Activated naive CD8-positive, alpha-beta T cell treated with anti-CD3 and anti-CD28 coated beads, Interleukin-2, amount 50 U/mL, for 24 hours (primary cell): Measurements from ENCODE around the gene RAB3B.
"Not testable (repeated sequence)": the region's sequence is repeated elsewhere in the genome, so short reads cannot be mapped to it uniquely, and the experiment has no call there.

Source experiments
- ATAC-seq: fragments of 150-1000 bp; cut with Tn5 transposase; one replicate; pipeline ENCODE4 v1.10.0; 2021
- DNase-seq: peaks from one replicate; pipeline ENCODE4 v3.0.0; 2021
- H3K27ac Mint-ChIP-seq: one replicate; pipeline ENCODE4 v1.8.0; 2021; ENCODE audit warnings: mild to moderate bottlenecking, mixed read lengths
- H3K27me3 Mint-ChIP-seq: one replicate; pipeline ENCODE4 v1.8.0; 2021; ENCODE audit warnings: mixed read lengths
- H3K36me3 Mint-ChIP-seq: one replicate; pipeline ENCODE4 v1.8.0; 2021; ENCODE audit warnings: low read depth, mixed read lengths
- H3K4me1 Mint-ChIP-seq: one replicate; pipeline ENCODE4 v1.8.0; 2021; ENCODE audit warnings: mixed read lengths
- H3K4me3 Mint-ChIP-seq: one replicate; pipeline ENCODE4 v1.8.0; 2021; ENCODE audit warnings: mild to moderate bottlenecking, moderate library complexity, mixed read lengths
- H3K9me3 Mint-ChIP-seq: one replicate; pipeline ENCODE4 v1.8.0; 2021; ENCODE audit warnings: mixed read lengths

The RAB3B gene

GRCh38 chr1:51907079-51907702 is 83.3 kb downstream of the RAB3B start:
- Mint-ChIP-seq H3K9me3 (peaks cover 6% of the 10 kb centered on the region), H3K27me3 (peaks cover 5% of the 10 kb centered on the region), H3K4me3 (no peak overlapping the region), H3K27ac (no peak overlapping the region), H3K36me3 (no peaks in the 10 kb centered on the region), H3K4me1 (peaks cover 4% of the 10 kb centered on the region)
- DNase-seq: no peak
- no peak for ATAC-seq

- DNase-seq: no peak
- Mint-ChIP-seq H3K27me3 (peaks cover 5% of the 10 kb centered on the region), H3K9me3 (peaks cover 6% of the 10 kb centered on the region), H3K4me3 (no peak overlapping the region), H3K36me3 (no peaks in the 10 kb centered on the region), H3K27ac (peak overlapping the region; percentile 66), H3K4me1 (peaks cover 4% of the 10 kb centered on the region)
- no peak for ATAC-seq
These were observed 84.0 kb downstream of the RAB3B start for GRCh38 chr1:51906306-51907078.

DNA sequence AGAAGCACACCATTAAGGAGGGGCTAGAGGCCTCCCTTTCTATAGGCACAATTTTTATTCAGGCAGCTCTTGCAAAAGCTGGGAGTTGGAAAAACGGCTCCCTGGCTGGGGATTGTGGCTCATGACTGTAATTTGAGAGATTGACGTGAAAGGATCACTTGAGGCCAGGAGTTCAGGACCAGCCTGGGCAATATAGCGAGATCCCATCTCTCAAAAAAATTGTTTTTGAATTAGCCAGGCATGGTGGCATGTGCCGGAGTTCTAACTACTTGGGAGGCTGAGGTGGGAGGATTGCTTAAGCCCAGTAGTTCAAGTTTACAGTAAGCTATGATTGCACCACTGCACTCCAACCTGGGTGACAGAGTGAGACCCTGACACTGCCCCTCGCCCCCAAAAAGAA is 88.0 kb downstream of the RAB3B start:
- Mint-ChIP-seq H3K27ac (no peak overlapping the region), H3K4me3 (no peak overlapping the region), H3K9me3 (peaks cover 6% of the 10 kb centered on the region), H3K4me1 (peaks cover 4% of the 10 kb centered on the region), H3K27me3 (peaks cover 19% of the 10 kb centered on the region), H3K36me3 (no peaks in the 10 kb centered on the region)
- ATAC-seq (no peak), DNase-seq (no peak)

DNA sequence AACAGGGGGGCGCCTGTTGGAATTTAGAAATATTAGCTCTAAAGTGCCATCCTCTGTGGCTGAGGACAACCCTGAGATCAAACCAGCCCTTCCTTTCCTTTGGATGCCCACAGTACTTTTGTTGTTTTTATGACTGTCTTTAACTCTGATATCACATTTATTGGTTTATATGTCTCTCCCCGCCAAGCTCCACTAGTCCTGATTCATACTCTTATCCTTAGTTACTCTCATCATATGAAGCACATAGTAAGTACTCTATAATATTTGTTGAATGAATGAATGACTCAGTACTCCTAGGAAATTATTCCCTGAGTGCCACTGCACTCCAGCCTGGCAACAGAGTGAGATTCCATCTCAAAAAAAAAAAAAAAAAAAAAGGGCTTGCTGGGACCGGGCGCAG is 89.3 kb downstream of the RAB3B start:
- H3K36me3 Mint-ChIP-seq: no peaks in the 10 kb centered on the region
- peaks cover 31% of the 10 kb centered on the region for H3K27me3 Mint-ChIP-seq
- no peak overlapping the region for H3K4me3 Mint-ChIP-seq
- no peak overlapping the region for H3K27ac Mint-ChIP-seq
- no peak for ATAC-seq
- DNase-seq: no peak
- H3K4me1 Mint-ChIP-seq: no peaks in the 10 kb centered on the region
- no peaks in the 10 kb centered on the region for H3K9me3 Mint-ChIP-seq

DNA sequence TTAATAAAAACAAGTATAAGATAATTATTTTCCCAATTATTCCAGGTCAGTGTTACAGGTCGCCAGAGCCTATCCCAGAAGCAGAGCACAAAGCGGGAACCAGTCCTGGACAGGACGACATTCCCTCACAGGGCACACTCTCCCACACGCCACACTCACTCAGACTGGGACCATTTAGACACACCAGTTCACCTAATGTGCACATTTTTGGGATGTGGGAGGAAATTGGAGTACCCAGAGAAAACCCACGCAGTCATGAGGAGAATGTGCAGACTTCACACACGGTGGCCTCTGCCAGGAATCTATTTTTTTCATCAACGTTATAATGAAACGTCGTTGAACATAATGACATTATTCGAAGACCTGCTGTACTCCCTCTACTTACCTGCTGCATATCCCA is 91.5 kb downstream of the RAB3B start:
- DNase-seq (no peak), ATAC-seq (no peak)
- no peaks in the 10 kb centered on the region for H3K9me3 Mint-ChIP-seq

DNA sequence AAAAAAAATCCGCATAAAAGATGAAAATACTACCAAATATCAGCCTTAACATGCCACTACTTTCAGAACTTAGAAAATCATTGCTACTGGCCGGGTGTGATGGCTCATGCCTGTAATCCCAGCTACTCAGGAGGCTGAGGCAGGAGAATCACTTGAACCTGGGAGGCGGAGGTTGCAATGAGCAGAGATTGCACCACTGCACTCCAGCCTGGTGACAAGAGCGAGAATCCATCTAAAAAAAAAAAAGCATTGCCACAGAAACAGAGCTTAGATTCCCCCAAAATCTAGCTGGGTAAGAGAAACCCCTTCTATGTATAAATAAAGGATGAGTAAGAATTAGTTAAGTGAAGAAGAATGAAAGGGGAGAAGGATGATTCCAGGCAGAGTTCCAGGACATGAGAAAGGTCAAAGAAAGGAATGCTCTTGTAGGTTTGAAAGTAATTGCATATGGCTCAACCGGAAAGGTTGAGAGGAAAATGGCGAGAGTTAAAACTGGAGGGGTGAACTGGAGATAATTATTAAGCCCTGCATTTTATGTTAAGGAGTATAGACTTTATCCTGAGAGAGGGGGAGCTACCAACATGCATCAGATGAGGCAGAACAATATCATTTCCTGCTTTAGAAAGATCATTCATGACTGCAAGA is 92.3 kb downstream of the RAB3B start:
- Mint-ChIP-seq H3K4me1 (no peaks in the 10 kb centered on the region), H3K27ac (no peak overlapping the region), H3K4me3 (no peak overlapping the region), H3K9me3 (no peaks in the 10 kb centered on the region), H3K27me3 (peaks cover 44% of the 10 kb centered on the region), H3K36me3 (no peaks in the 10 kb centered on the region)
- DNase-seq (no peak), ATAC-seq (no peak)

More for the DNA sequence above, 91.5 kb downstream of the RAB3B start:
- no peaks in the 10 kb centered on the region for H3K4me1 Mint-ChIP-seq
- no peaks in the 10 kb centered on the region for H3K36me3 Mint-ChIP-seq
- H3K4me3 Mint-ChIP-seq: no peak overlapping the region
- no peak overlapping the region for H3K27ac Mint-ChIP-seq
- H3K27me3 Mint-ChIP-seq: peaks cover 40% of the 10 kb centered on the region

- no peak overlapping the region for H3K4me3 Mint-ChIP-seq
- H3K27ac Mint-ChIP-seq: no peak overlapping the region
- no peaks in the 10 kb centered on the region for H3K4me1 Mint-ChIP-seq
- no peak for DNase-seq
- no peaks in the 10 kb centered on the region for H3K36me3 Mint-ChIP-seq
- H3K27me3 Mint-ChIP-seq: peaks cover 48% of the 10 kb centered on the region
- no peak for ATAC-seq
- H3K9me3 Mint-ChIP-seq: no peaks in the 10 kb centered on the region
These were observed 92.8 kb downstream of the RAB3B start for GRCh38 chr1:51897699-51898031.

- H3K4me1 Mint-ChIP-seq, H3K27ac Mint-ChIP-seq, H3K36me3 Mint-ChIP-seq, H3K9me3 Mint-ChIP-seq, DNase-seq, H3K4me3 Mint-ChIP-seq, ATAC-seq: not testable (repeated sequence)
- peaks cover 58% of the 10 kb centered on the region for H3K27me3 Mint-ChIP-seq
These were observed 95.8 kb downstream of the RAB3B start for GRCh38 chr1:51894748-51895147.

DNA sequence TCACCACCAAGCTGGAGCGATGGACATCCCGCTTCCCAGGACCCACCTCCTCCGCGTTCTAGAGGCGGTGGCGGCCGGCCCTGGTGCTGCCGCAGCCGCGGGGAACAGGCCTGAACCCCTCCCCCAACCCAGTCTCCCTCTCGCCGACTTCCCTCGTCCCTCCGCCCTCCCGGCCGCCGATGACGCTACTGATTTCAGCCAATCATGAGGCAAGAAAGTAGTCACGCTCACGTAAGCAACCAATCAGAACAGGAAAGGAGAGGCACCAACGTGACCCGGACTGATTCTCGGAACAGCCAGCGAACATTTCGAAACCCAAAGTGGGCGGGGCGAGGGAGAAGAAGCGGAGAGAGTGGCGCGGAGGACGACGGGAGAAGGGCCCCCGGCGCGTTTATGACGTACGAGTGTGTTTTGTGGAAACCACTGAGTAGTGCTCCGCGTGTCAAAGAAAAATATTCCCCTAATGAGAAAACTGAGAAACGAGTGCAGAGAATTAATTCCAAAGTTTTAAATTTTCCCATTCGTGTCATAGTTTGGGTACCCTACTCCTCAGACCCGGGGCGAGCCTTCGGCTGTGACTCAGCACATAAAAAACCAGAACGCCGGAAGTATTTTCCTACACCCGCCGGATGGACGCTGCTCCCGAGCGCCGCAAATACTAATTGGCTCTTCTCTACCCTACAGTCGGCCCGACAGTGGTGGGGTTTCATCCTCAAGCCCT is 111.7 kb downstream of the RAB3B start, which contains the start of gene NRDC:
NRDC (minus strand) TSS at position 112 of the 721 bp plus-strand sequence. CDS start 112 bp downstream, outside the sequence.
- Mint-ChIP-seq H3K27me3 (peaks cover 10% of the 10 kb centered on the region), H3K9me3 (no peaks in the 10 kb centered on the region), H3K4me1 (peaks cover 32% of the 10 kb centered on the region), H3K4me3 (no peak within 1 kb of the TSS), H3K27ac (no peak within 1 kb of the TSS), H3K36me3 (peaks cover 23% of the 10 kb centered on the region)
- peak; percentile 99 for DNase-seq
- ATAC-seq: peak; percentile 94

GRCh38 chr1:51878308-51878615 is 112.2 kb downstream of the RAB3B start:
- Mint-ChIP-seq H3K27ac (no peak overlapping the region), H3K9me3 (no peaks in the 10 kb centered on the region), H3K36me3 (peaks cover 23% of the 10 kb centered on the region), H3K4me3 (no peak overlapping the region), H3K27me3 (peaks cover 8% of the 10 kb centered on the region), H3K4me1 (peaks cover 32% of the 10 kb centered on the region)
- no peak for DNase-seq
- peak; percentile 33 for ATAC-seq

DNA sequence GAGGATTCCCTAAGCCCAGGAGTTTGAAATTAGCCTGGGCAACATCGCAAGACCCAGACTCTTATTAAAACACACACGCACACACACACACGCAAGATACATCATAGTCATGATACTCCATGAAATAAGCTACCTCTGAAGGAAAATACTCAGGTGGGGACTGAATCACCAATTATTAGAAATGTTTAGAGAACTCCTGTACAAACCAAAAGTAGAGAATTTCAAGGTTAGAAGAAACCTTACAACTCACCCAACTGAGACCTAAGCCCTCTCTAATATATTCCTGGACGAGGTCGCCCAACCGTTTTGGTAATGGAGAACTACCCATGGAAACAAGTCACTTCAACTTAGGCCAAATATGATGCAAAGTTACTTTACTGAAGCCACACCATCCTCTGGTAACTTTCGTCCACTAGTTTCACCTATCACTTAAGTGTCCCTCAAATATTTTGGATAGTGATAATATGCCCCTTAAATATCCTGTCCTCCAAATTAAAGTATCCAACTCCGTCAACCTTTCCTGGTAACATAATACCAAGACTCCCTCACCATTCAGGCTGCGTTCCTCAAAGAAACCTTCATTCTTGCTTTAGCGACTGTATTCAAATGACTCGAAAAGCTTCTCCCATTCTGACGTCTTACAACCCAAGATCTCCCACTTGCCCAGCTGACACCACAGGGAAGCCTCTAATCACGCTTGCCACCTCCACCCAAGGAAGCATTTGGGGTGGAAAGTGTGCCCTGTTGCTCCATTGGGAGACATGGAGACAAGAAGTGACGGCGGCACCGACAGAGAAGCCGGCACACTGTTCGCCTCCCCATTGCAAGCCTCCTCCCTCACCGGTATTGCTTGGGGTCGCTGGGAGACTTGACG is 112.8 kb downstream of the RAB3B start:
- Mint-ChIP-seq H3K36me3 (peaks cover 23% of the 10 kb centered on the region), H3K27ac (no peak overlapping the region), H3K9me3 (no peaks in the 10 kb centered on the region), H3K4me1 (peaks cover 36% of the 10 kb centered on the region), H3K4me3 (no peak overlapping the region), H3K27me3 (peaks cover 2% of the 10 kb centered on the region)
- DNase-seq (no peak), ATAC-seq (peak; percentile 2)

DNA sequence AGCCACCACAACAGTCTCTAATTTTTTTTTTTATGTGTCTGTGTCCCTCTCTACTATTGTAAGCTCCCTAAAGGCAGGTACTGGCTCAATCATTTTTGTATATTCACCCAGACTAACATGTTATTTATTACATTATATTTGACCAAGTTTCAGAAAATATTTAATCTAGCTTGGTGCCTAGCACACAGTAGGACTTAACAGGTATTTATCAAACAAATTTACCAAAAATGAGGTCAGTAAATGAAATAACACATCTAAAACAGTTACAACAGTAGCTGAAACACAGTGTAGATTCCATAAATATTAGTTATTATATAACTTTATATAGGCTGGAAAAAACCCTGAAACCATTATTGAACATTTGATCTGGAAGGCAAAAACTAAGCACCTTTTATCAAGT is 114.7 kb downstream of the RAB3B start:
- no peak for DNase-seq
- Mint-ChIP-seq H3K27me3 (no peaks in the 10 kb centered on the region), H3K4me1 (peaks cover 52% of the 10 kb centered on the region), H3K9me3 (no peaks in the 10 kb centered on the region), H3K27ac (no peak overlapping the region), H3K36me3 (peaks cover 26% of the 10 kb centered on the region), H3K4me3 (no peak overlapping the region)
- ATAC-seq: no peak

GRCh38 chr1:51875291-51875772 is 115.2 kb downstream of the RAB3B start:
- H3K27ac Mint-ChIP-seq: no peak overlapping the region
- H3K36me3 Mint-ChIP-seq: peaks cover 26% of the 10 kb centered on the region
- ATAC-seq (no peak), DNase-seq (no peak)
- peaks cover 55% of the 10 kb centered on the region for H3K4me1 Mint-ChIP-seq
- H3K27me3 Mint-ChIP-seq: no peaks in the 10 kb centered on the region
- no peaks in the 10 kb centered on the region for H3K9me3 Mint-ChIP-seq
- H3K4me3 Mint-ChIP-seq: no peak overlapping the region

- not testable (repeated sequence) for H3K27me3 Mint-ChIP-seq, DNase-seq, H3K27ac Mint-ChIP-seq, H3K4me3 Mint-ChIP-seq, H3K9me3 Mint-ChIP-seq, ATAC-seq
- peaks cover 26% of the 10 kb centered on the region for H3K36me3 Mint-ChIP-seq
- H3K4me1 Mint-ChIP-seq: peaks cover 60% of the 10 kb centered on the region
These were observed 117.2 kb downstream of the RAB3B start for GRCh38 chr1:51873270-51873669.
